Peyer's patch (tissue), 4 donors: Measurements from ENCODE around the gene STXBP3. TPM values are rescaled to one million over a fixed set of nuclear protein-coding genes. Genes with fewer than 3 reads are reported as not detected.

Source experiments
- DNase-seq, 3 donors: peaks; one replicate each; pipeline ENCODE4 v3.0.0-alpha.2; 2017 to 2019
- H3K27ac ChIP-seq, 4 donors: fragments of 200-600 bp; sonication (generic); one replicate each; pipeline ENCODE4 v1.5.1; 2016 to 2019
- H3K27me3 ChIP-seq, 2 donors: fragments of 200-600 bp; sonication (generic); one replicate each; pipeline ENCODE4 v1.5.1; 2019
- H3K36me3 ChIP-seq, 3 donors: fragments of 200-600 bp; sonication (generic); one replicate each; pipeline ENCODE4 v1.5.1; 2016 to 2019
- H3K4me1 ChIP-seq, 4 donors: fragments of 200-600 bp; sonication (generic); one replicate each; pipeline ENCODE4 v1.5.1; 2016 to 2019
- H3K4me3 ChIP-seq, 4 donors: fragments of 200-600 bp; sonication (generic); 1 replicate in 3 of 4; 2 replicates in 1 of 4; pipeline ENCODE4 v1.5.1; 2016 to 2019; ENCODE audit warnings: mild to moderate bottlenecking in 1 of 4
- H3K9me3 ChIP-seq, 4 donors: fragments of 200-600 bp; sonication (generic); one replicate each; pipeline ENCODE4 v1.5.1; 2016 to 2019; ENCODE audit warnings: mild to moderate bottlenecking in 1 of 4
- POLR2A ChIP-seq, 2 donors: fragments of 450-650 bp; IDR thresholded peaks; one replicate each; pipeline ENCODE4 v1.5.1; 2017; ENCODE audit warnings: antibody characterized with exemption in 2 of 2, mild to moderate bottlenecking in 2 of 2, moderate library complexity in 2 of 2
- total RNA-seq, 4 donors: library from RNA; depleted of rRNA; stranded (reverse); fragments of >200 nt; gene quantifications; one replicate each; pipeline ENCODE4 v1.1.0, GENCODE V29; 2016
- TF ChIP-seq, protein P1 (sequence below), 6 experiments: fragments of 450-650 bp in 4 of 6; fragments of 200-600 bp in 2 of 6; sonication (generic) in 1 of 6; IDR thresholded peaks; one replicate each; pipeline ENCODE4 v1.5.1; 2017 to 2019; ENCODE audit warnings: antibody characterized with exemption in 6 of 6, mild to moderate bottlenecking in 3 of 6, moderate library complexity in 1 of 6

The STXBP3 gene
- total RNA-seq, 4 donors from 2014 or later, result 51.3 to 106 (median 64.2) TPM

DNA sequence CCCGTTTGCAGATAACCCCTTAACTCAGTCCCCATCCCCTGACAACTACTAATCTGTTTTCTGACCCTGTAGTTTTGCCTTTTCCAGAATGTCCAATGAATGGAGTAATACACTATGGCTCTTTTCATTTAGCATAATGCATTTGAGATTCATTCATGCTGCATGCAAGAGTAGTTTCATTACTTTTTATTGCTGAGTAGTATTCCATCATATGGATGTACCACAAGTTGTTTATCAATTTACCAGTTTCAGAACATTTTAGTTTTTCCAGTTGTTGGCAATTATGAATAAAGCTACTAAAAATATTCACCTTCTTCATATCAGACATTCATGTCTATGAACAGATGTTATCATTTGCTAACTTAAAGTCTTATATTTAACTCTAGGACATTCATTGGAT lies 45.3 kb downstream of the STXBP3 start:
- Histone ChIP-seq H3K27me3 (no peaks in the 10 kb centered on the region), H3K36me3 (peaks cover 0 to 55% (median 0%) of the 10 kb centered on the region in 3 donors), H3K4me3 (no peak overlapping the region), H3K4me1 (no peaks in the 10 kb centered on the region), H3K9me3 (no peaks in the 10 kb centered on the region), H3K27ac (no peak overlapping the region)
- DNase-seq, result no peak
- TF ChIP-seq, protein P1, sequence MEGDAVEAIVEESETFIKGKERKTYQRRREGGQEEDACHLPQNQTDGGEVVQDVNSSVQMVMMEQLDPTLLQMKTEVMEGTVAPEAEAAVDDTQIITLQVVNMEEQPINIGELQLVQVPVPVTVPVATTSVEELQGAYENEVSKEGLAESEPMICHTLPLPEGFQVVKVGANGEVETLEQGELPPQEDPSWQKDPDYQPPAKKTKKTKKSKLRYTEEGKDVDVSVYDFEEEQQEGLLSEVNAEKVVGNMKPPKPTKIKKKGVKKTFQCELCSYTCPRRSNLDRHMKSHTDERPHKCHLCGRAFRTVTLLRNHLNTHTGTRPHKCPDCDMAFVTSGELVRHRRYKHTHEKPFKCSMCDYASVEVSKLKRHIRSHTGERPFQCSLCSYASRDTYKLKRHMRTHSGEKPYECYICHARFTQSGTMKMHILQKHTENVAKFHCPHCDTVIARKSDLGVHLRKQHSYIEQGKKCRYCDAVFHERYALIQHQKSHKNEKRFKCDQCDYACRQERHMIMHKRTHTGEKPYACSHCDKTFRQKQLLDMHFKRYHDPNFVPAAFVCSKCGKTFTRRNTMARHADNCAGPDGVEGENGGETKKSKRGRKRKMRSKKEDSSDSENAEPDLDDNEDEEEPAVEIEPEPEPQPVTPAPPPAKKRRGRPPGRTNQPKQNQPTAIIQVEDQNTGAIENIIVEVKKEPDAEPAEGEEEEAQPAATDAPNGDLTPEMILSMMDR (IDR thresholded peaks at IDR 0.05), result no peak
- no peak for TF ChIP-seq POLR2A (IDR thresholded peaks at IDR 0.05)

DNA sequence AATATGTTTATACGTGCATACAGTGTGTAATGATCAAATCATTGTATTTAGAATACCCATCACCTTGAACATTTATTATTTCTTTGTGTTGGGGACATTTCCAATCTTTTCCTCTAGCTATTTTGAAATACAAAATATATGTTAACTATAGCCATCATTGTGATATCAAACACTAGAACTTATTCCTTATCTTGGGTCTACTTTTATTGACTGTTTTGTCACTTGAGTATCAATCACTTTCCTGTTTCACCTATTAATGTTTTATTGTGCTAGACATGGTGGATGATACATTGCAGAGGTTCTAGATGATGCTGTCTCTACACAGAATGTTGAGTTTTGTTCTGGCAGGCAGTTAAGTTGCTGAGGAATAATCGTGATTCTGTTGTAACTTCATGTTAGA lies 45.9 kb downstream of the STXBP3 start:
- H3K36me3 ChIP-seq, result peaks cover 0 to 52% (median 0%) of the 10 kb centered on the region in 3 donors
- TF ChIP-seq, protein P1 (IDR thresholded peaks at IDR 0.05), result no peak
- TF ChIP-seq POLR2A (IDR thresholded peaks at IDR 0.05), result no peak

DNA sequence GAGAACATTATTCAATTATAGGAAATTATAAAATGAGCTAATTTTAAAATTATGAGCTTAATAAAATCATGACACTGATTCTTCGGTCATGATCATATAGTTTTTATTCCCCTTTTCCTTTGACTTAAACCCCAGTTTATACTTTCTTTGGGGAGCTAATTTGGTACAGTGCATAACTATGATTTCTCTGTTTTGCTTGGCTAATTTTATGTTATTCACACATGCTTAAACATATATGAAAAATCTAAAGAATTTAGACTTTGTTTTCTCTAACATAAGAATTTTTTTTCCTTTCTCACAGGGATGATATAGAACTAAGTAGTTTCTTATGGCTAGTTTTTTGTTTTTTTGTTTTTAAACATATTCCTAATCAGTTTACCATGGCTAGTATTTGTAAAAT lies 52.5 kb downstream of the STXBP3 start:
- Histone ChIP-seq H3K4me1 (no peaks in the 10 kb centered on the region), H3K27me3 (no peaks in the 10 kb centered on the region), H3K27ac (no peak overlapping the region), H3K9me3 (no peaks in the 10 kb centered on the region), H3K4me3 (no peak overlapping the region), H3K36me3 (peaks cover 0 to 76% (median 0%) of the 10 kb centered on the region in 3 donors)
- TF ChIP-seq, protein P1 (IDR thresholded peaks at IDR 0.05), result no peak
- DNase-seq, result no peak

More for the DNA sequence above, 45.9 kb downstream of the STXBP3 start:
- no peaks in the 10 kb centered on the region for H3K4me1 ChIP-seq
- no peaks in the 10 kb centered on the region for H3K9me3 ChIP-seq
- no peak overlapping the region for H3K27ac ChIP-seq
- H3K27me3 ChIP-seq, result no peaks in the 10 kb centered on the region
- H3K4me3 ChIP-seq, result no peak overlapping the region
- no peak for DNase-seq

DNA sequence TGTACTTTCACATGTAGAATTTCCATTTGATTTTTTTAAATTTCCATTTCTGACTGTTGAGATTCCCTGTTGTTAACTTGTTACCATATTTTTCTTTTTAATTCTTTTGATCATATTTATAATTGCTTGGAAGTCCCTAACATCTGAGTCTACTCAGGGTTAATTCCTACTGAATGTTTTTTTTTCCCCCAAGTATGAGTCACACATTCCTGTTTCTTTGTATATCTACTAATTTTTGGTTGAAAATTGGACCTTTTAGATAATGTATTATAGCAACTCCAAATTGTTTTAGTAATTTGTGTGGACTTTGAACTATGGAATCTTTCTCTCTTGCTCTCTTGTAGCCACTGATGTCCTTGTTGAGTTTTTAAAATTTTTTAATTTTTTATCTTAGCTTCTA lies 54.6 kb downstream of the STXBP3 start:
- peaks cover 0 to 77% (median 0%) of the 10 kb centered on the region in 3 donors for H3K36me3 ChIP-seq
- H3K27me3 ChIP-seq, result no peaks in the 10 kb centered on the region
- no peaks in the 10 kb centered on the region for H3K9me3 ChIP-seq
- no peak for DNase-seq
- H3K27ac ChIP-seq, result no peak overlapping the region
- TF ChIP-seq, protein P1 (IDR thresholded peaks at IDR 0.05), result no peak
- no peak for TF ChIP-seq POLR2A (IDR thresholded peaks at IDR 0.05)
- no peaks in the 10 kb centered on the region for H3K4me1 ChIP-seq
- H3K4me3 ChIP-seq, result no peak overlapping the region

DNA sequence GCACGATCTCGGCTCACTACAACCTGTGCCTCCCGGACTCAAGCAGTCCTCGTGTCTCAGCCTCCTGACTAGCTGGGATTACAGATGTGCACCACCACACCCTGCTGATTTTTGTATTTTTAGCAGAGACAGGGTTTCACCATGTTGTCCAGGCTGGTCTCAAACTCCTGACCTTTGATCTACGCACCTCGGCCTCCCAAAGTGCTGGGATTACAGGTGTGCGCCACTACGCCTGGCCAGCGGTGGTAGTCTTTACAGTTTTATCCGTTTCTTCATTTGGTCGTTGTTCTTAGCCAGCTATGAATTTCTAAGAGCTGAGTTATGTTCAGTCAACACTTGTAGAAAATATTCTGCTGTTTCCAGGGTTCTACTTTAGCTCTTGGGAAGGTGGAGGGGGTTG lies 57.1 kb downstream of the STXBP3 start:
- H3K4me1 ChIP-seq, result no peaks in the 10 kb centered on the region
- H3K27me3 ChIP-seq, result no peaks in the 10 kb centered on the region
- TF ChIP-seq POLR2A (IDR thresholded peaks at IDR 0.05), result no peak
- TF ChIP-seq, protein P1 (IDR thresholded peaks at IDR 0.05), result no peak
- no peak overlapping the region for H3K4me3 ChIP-seq
- H3K27ac ChIP-seq, result no peak overlapping the region
- H3K9me3 ChIP-seq, result no peaks in the 10 kb centered on the region
- peaks cover 0 to 87% (median 0%) of the 10 kb centered on the region in 3 donors for H3K36me3 ChIP-seq
- DNase-seq, result no peak

DNA sequence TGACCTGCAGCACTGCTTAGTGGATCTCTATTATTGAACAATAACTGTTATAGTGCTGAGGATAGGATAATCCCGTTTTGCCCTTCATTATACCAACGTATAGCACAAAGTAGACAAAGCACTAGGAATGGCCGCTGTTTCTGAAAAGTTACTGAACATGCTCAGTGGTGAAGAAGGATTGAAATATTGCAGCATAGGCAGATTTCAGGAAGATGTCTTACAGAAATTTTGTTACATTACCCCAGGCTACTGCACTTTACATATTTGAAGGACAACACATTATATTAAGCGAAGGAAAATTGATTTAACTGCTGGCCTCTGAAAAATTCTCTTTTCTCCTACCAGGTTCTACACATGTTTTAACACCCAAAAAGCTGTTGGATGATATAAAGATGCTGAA lies 62.0 kb downstream of the STXBP3 start:
- DNase-seq, result no peak
- Histone ChIP-seq H3K27ac (no peak overlapping the region), H3K9me3 (no peaks in the 10 kb centered on the region), H3K4me3 (no peak overlapping the region), H3K4me1 (no peaks in the 10 kb centered on the region), H3K27me3 (no peaks in the 10 kb centered on the region), H3K36me3 (peaks cover 0 to 43% (median 0%) of the 10 kb centered on the region in 3 donors)
- TF ChIP-seq POLR2A (IDR thresholded peaks at IDR 0.05), result no peak
- TF ChIP-seq, protein P1 (IDR thresholded peaks at IDR 0.05), result no peak
